Loucy (cell line): Measurements from ENCODE around the gene MCAM.

Source experiments
- H2AFZ ChIP-seq: fragments of 200-600 bp; sonication (generic); 2 replicates; pipeline ENCODE4 v1.6.0; 2016; ENCODE audit warnings: antibody characterized with exemption, mild to moderate bottlenecking, low read length, moderate library complexity
- H3F3A ChIP-seq: fragments of 200-600 bp; 2 replicates; pipeline ENCODE4 v1.6.0; 2016; ENCODE audit warnings: antibody characterized with exemption, low read depth, mild to moderate bottlenecking
- H3K27me3 ChIP-seq: fragments of 200-600 bp; sonication (generic); 2 replicates; pipeline ENCODE4 v1.6.1; 2014; ENCODE audit warnings: low read length, mild to moderate bottlenecking; ENCODE audit not compliant: insufficient read depth, poor library complexity, severe bottlenecking
- H3K36me3 ChIP-seq: fragments of 200-600 bp; sonication (generic); 2 replicates; pipeline ENCODE4 v1.6.1; 2016; ENCODE audit warnings: low read length; ENCODE audit not compliant: insufficient read depth
- H3K4me1 ChIP-seq: fragments of 200-600 bp; sonication (generic); 2 replicates; pipeline ENCODE4 v1.5.1; 2014; ENCODE audit warnings: low read length, mild to moderate bottlenecking; ENCODE audit not compliant: insufficient read depth, poor library complexity, severe bottlenecking
- H3K4me2 ChIP-seq: fragments of 200-600 bp; sonication (generic); 2 replicates; pipeline ENCODE4 v1.6.0; 2014; ENCODE audit warnings: antibody characterized with exemption, low read length, low read depth, mild to moderate bottlenecking; ENCODE audit not compliant: poor library complexity, severe bottlenecking
- H3K4me3 ChIP-seq: fragments of 200-600 bp; sonication (generic); 2 replicates; pipeline ENCODE4 v1.5.1; 2014; ENCODE audit warnings: low read length, mild to moderate bottlenecking, mixed read lengths; ENCODE audit not compliant: poor library complexity, severe bottlenecking
- H3K79me2 ChIP-seq: fragments of 200-600 bp; sonication (generic); 2 replicates; pipeline ENCODE4 v1.6.1; 2014; ENCODE audit warnings: low read length; ENCODE audit not compliant: insufficient read depth
- H3K9ac ChIP-seq: fragments of 200-600 bp; sonication (generic); 2 replicates; pipeline ENCODE4 v1.6.0; 2014; ENCODE audit warnings: mild to moderate bottlenecking, low read depth, low read length, moderate library complexity; ENCODE audit not compliant: poor library complexity, severe bottlenecking
- H3K9me2 ChIP-seq: fragments of 200-600 bp; sonication (generic); replicated peaks from 2 replicates; pipeline ENCODE4 v1.6.1; 2016; ENCODE audit warnings: low read depth, low read length, mixed read lengths
- H3K9me3 ChIP-seq: fragments of 200-600 bp; sonication (generic); 2 replicates; pipeline ENCODE4 v1.6.1; 2014; ENCODE audit warnings: mild to moderate bottlenecking, antibody characterized with exemption, low read length, low read depth; ENCODE audit not compliant: insufficient read depth
- H4K20me1 ChIP-seq: fragments of 200-600 bp; sonication (generic); 2 replicates; pipeline ENCODE4 v1.6.0; 2014; ENCODE audit warnings: antibody characterized with exemption, low read length, mild to moderate bottlenecking; ENCODE audit not compliant: insufficient read depth, poor library complexity, severe bottlenecking
- EZH2phosphoT487 ChIP-seq: fragments of 200-600 bp; IDR thresholded peaks from 2 replicates; pipeline ENCODE4 v1.6.1; 2018; ENCODE audit warnings: antibody characterized with exemption, mild to moderate bottlenecking, moderate library complexity, borderline replicate concordance
- TF ChIP-seq, protein P1 (sequence below): fragments of 200-600 bp; sonication (generic); conservative IDR thresholded peaks from 2 replicates; pipeline ENCODE4 v1.5.1; 2014; ENCODE audit warnings: mild to moderate bottlenecking, antibody characterized with exemption, low read length

Gene MCAM

DNA sequence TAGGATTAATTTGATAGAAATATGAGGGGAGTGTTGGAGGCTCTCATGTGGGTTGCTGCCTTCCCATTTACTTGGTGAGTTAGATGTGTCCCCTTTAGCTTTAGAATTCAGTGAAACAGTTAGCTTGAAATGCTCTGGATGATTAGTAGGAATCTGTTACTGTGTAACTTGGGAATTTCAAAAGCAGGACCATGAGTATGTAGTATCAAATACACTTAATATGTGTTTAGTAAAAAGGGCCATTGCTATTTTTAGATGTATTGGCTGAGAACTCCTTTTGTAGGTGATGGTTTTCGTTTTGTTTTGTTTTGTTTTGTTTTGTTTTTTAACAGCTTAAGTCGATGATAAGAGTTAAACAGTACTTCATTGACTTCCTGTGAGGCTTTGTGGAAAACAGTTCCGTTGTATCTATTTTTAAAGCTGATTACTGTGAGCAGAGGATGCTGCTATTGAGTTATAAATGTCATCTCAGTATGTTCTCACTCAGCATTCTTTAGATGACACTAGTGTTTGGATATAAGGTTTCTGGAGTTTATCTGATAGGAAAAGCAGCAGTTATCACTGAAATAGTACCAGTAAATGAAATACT is 53.5 kb downstream of the MCAM start:
- peak overlapping the region; percentile 76 for H3K4me2 ChIP-seq
- peak overlapping the region; percentile 57 for H3K9ac ChIP-seq
- H3K4me3 ChIP-seq, result peak overlapping the region; percentile 56

DNA sequence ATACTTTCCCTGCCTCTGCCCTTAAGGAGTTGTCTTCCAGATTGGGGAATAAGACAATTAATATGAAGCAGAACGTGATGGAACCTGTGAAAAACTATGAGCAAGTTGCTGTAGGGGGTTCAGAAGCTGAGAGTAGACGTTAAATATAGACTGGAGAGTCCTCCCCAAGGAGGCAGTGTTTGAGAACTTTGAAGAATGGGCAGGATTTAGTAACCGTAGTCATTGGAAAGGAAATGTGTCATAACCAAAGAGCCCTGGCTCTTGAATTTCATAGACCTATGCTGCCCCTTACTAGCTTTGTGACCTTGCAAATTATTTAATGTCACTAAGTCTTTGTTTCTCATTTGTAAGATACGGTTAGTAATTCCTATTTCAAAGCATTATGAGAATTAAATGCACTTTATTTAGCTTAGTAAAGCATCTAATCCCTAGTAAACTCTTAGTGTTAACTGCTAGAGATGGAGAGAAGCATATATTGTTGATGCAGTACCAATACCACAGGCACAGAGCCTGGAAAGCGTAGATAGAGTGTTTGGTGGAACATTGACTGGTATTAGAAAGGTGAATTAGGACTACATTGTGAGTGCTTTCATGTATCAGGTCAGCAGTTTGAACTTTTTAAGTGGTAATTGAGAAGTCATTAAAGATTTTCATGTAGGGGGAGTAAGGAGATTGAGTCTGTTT is 54.1 kb downstream of the MCAM start:
- no peaks in the 10 kb centered on the region for H3K9me2 ChIP-seq
- H3F3A ChIP-seq, result 0 out of 2 replicates have a peak, but pooled peaks cover 4% of the 10 kb centered on the region
- peaks cover 86% of the 10 kb centered on the region for H3K79me2 ChIP-seq
- peak overlapping the region; percentile 57 for H3K9ac ChIP-seq
- no peaks in the 10 kb centered on the region for H4K20me1 ChIP-seq
- H3K4me3 ChIP-seq, result peak overlapping the region; percentile 56
- H3K27me3 ChIP-seq, result no peaks in the 10 kb centered on the region
- H3K4me2 ChIP-seq, result peak overlapping the region; percentile 76
- no peak overlapping the region for H2AFZ ChIP-seq
- TF ChIP-seq EZH2phosphoT487, result no peak
- TF ChIP-seq, protein P1, sequence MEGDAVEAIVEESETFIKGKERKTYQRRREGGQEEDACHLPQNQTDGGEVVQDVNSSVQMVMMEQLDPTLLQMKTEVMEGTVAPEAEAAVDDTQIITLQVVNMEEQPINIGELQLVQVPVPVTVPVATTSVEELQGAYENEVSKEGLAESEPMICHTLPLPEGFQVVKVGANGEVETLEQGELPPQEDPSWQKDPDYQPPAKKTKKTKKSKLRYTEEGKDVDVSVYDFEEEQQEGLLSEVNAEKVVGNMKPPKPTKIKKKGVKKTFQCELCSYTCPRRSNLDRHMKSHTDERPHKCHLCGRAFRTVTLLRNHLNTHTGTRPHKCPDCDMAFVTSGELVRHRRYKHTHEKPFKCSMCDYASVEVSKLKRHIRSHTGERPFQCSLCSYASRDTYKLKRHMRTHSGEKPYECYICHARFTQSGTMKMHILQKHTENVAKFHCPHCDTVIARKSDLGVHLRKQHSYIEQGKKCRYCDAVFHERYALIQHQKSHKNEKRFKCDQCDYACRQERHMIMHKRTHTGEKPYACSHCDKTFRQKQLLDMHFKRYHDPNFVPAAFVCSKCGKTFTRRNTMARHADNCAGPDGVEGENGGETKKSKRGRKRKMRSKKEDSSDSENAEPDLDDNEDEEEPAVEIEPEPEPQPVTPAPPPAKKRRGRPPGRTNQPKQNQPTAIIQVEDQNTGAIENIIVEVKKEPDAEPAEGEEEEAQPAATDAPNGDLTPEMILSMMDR, result peak; percentile 41
- H3K4me1 ChIP-seq, result peaks cover 55% of the 10 kb centered on the region
- H3K9me3 ChIP-seq, result no peaks in the 10 kb centered on the region
- no peaks in the 10 kb centered on the region for H3K36me3 ChIP-seq

More for the DNA sequence above, 53.5 kb downstream of the MCAM start:
- Histone ChIP-seq H2AFZ (no peak overlapping the region), H3K4me1 (peaks cover 49% of the 10 kb centered on the region), H3K9me3 (no peaks in the 10 kb centered on the region), H3K79me2 (peaks cover 81% of the 10 kb centered on the region), H3K9me2 (no peaks in the 10 kb centered on the region), H3F3A (0 out of 2 replicates have a peak, but pooled peaks cover 4% of the 10 kb centered on the region), H3K36me3 (no peaks in the 10 kb centered on the region), H4K20me1 (no peaks in the 10 kb centered on the region), H3K27me3 (no peaks in the 10 kb centered on the region)
- TF ChIP-seq EZH2phosphoT487, result no peak
- TF ChIP-seq, protein P1, result no peak

DNA sequence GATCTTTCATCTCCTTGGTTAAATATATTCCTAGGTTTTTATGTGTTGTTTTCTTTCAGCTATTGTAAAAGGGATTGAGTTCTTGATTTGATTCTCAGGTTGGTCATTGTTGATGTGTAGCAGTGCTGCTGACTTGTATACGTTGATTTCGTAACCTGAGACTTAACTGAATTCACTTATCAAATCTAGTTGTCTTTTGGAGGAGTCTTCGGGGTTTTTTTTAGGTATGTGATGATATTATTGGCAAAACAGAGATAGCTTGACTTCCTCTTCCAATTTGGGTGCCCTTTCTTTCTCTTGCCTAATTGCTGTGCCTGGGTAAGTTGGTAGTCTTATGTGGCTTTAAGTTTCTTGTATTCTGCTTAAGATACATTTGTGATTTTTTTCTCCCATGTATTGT is 57.9 kb downstream of the MCAM start:
- peaks cover 57% of the 10 kb centered on the region for H3K79me2 ChIP-seq
- H3F3A ChIP-seq, result 0 out of 2 replicates have a peak, but pooled peaks cover 4% of the 10 kb centered on the region
- H3K36me3 ChIP-seq, result no peaks in the 10 kb centered on the region
- no peaks in the 10 kb centered on the region for H3K27me3 ChIP-seq
- H3K4me2 ChIP-seq, result no peak overlapping the region
- H3K9ac ChIP-seq, result no peak overlapping the region
- no peaks in the 10 kb centered on the region for H4K20me1 ChIP-seq
- peaks cover 38% of the 10 kb centered on the region for H3K4me1 ChIP-seq
- no peak overlapping the region for H3K4me3 ChIP-seq
- no peaks in the 10 kb centered on the region for H3K9me3 ChIP-seq
- no peak overlapping the region for H2AFZ ChIP-seq
- no peaks in the 10 kb centered on the region for H3K9me2 ChIP-seq
- TF ChIP-seq EZH2phosphoT487, result no peak
- TF ChIP-seq, protein P1, result no peak
